GM19438 (cell line): ENCODE results near the gene NEK7.

Source experiments
- ATAC-seq: cut with Tn5 transposase; IDR thresholded peaks from one replicate; pipeline ENCODE4 v1.9.1; 2021; ENCODE audit warnings: low read depth; ENCODE audit not compliant: unreplicated experiment

Gene NEK7

GRCh38 chr1:198328458-198329032, 171.7 kb downstream of the NEK7 start:
- ATAC-seq = no peak

- ATAC-seq = no peak
These were observed 174.3 kb downstream of the NEK7 start for GRCh38 chr1:198330982-198331615.

GRCh38 chr1:198333744-198334143, 176.9 kb downstream of the NEK7 start:
- ATAC-seq = no peak

- ATAC-seq = no peak
These were observed 178.9 kb downstream of the NEK7 start for GRCh38 chr1:198335663-198336062.

- no peak for ATAC-seq
These were observed 181.1 kb downstream of the NEK7 start for GRCh38 chr1:198337886-198338285.

- no peak for ATAC-seq
These were observed 183.3 kb downstream of the NEK7 start for GRCh38 chr1:198340139-198340538.

- no peak for ATAC-seq
These were observed 189.4 kb downstream of the NEK7 start for GRCh38 chr1:198346178-198346577.

GRCh38 chr1:198350456-198350855, 193.7 kb downstream of the NEK7 start:
- ATAC-seq = no peak

- ATAC-seq = peak; percentile 70
These were observed 196.3 kb downstream of the NEK7 start for GRCh38 chr1:198352975-198353695.

- ATAC-seq = no peak
These were observed 201.1 kb downstream of the NEK7 start for GRCh38 chr1:198357937-198358336.

- no peak for ATAC-seq
These were observed 202.3 kb downstream of the NEK7 start for GRCh38 chr1:198359024-198359653.

GRCh38 chr1:198360208-198360729, 203.5 kb downstream of the NEK7 start:
- no peak for ATAC-seq

- no peak for ATAC-seq
These were observed 204.5 kb downstream of the NEK7 start for GRCh38 chr1:198361237-198361767.

- no peak for ATAC-seq
These were observed 206.9 kb downstream of the NEK7 start for GRCh38 chr1:198363625-198364151.

GRCh38 chr1:198364471-198364870, 207.7 kb downstream of the NEK7 start:
- ATAC-seq = no peak

GRCh38 chr1:198367296-198367695, 210.5 kb downstream of the NEK7 start:
- no peak for ATAC-seq

- ATAC-seq = no peak
These were observed 214.2 kb downstream of the NEK7 start for GRCh38 chr1:198370996-198371395.
